DMS79 treated with DMSO at 0.1 percent for 48 hours (cell line): ENCODE measurements around the gene GRID2.
A peak's percentile ranks its signal among the peaks of the same experiment; 100 is the strongest.
"Not testable (repeated sequence)": the region's sequence is repeated elsewhere in the genome, so short reads cannot be mapped to it uniquely, and the experiment has no call there.

Experiments
- DNase-seq: peaks from one replicate; lab custom pipeline; 2025; lab: John Stamatoyannopoulos, UW

GRID2 gene

GRCh38 chr4:92438722-92439121 is 135.0 kb downstream of the GRID2 start:
- DNase-seq, result not testable (repeated sequence)

- DNase-seq, result not testable (repeated sequence)
Observed at GRCh38 chr4:92442131-92442530, 138.4 kb downstream of the GRID2 start.

GRCh38 chr4:92444143-92444843 is 140.5 kb downstream of the GRID2 start:
- DNase-seq, result not testable (repeated sequence)

GRCh38 chr4:92445127-92445526 is 141.4 kb downstream of the GRID2 start:
- DNase-seq, result no peak

GRCh38 chr4:92447255-92447905 is 143.6 kb downstream of the GRID2 start:
- DNase-seq, result peak; percentile 48

GRCh38 chr4:92448176-92448575 is 144.4 kb downstream of the GRID2 start:
- DNase-seq, result not testable (repeated sequence)

- no peak for DNase-seq
Observed at GRCh38 chr4:92450694-92451093, 146.9 kb downstream of the GRID2 start.

GRCh38 chr4:92451782-92452181 is 148.0 kb downstream of the GRID2 start:
- DNase-seq, result no peak

- DNase-seq, result not testable (repeated sequence)
Observed at GRCh38 chr4:92452383-92452782, 148.6 kb downstream of the GRID2 start.

- DNase-seq, result no peak
Observed at GRCh38 chr4:92455329-92455839, 151.6 kb downstream of the GRID2 start.

GRCh38 chr4:92455951-92456350 is 152.2 kb downstream of the GRID2 start:
- peak; percentile 10 for DNase-seq

GRCh38 chr4:92461732-92462131 is 158.0 kb downstream of the GRID2 start:
- no peak for DNase-seq

GRCh38 chr4:92477298-92477697 is 173.5 kb downstream of the GRID2 start:
- no peak for DNase-seq

GRCh38 chr4:92483341-92483740 is 179.6 kb downstream of the GRID2 start:
- no peak for DNase-seq

- DNase-seq, result no peak
Observed at GRCh38 chr4:92488496-92488895, 184.7 kb downstream of the GRID2 start.

- no peak for DNase-seq
Observed at GRCh38 chr4:92497141-92497540, 193.4 kb downstream of the GRID2 start.

- DNase-seq, result peak; percentile 46
Observed at GRCh38 chr4:92501456-92501855, 197.7 kb downstream of the GRID2 start.

GRCh38 chr4:92506933-92507332 is 203.2 kb downstream of the GRID2 start:
- no peak for DNase-seq

GRCh38 chr4:92514627-92515026 is 210.9 kb downstream of the GRID2 start:
- no peak for DNase-seq

GRCh38 chr4:92516450-92516849 is 212.7 kb downstream of the GRID2 start:
- no peak for DNase-seq

GRCh38 chr4:92519727-92520126 is 216.0 kb downstream of the GRID2 start:
- DNase-seq, result no peak

- no peak for DNase-seq
Observed at GRCh38 chr4:92520563-92520962, 216.8 kb downstream of the GRID2 start.

- no peak for DNase-seq
Observed at GRCh38 chr4:92521941-92522340, 218.2 kb downstream of the GRID2 start.
